PFSK-1 (cell line): ENCODE data around the gene INPP4B.

Experiments used
- FOXP2 ChIP-seq: optimal IDR thresholded peaks from 2 replicates; pipeline ENCODE3; 2011; ENCODE audit warnings: borderline replicate concordance, control low read depth, inconsistent platforms; ENCODE audit not compliant: insufficient read depth; ENCODE audit errors: extremely low read length, extremely low read depth
- POLR2AphosphoS5 ChIP-seq: IDR thresholded peaks from 2 replicates; pipeline ENCODE4 v1.6.1; 2012; ENCODE audit warnings: low read depth, mild to moderate bottlenecking, control low read depth, low read length, moderate library complexity
- REST ChIP-seq, 2 experiments: IDR thresholded peaks; 2 replicates each; pipeline versions ENCODE4 v1.6.1 to v1.8.0; 2011 to 2012; ENCODE audit warnings: low read depth in 2 of 2, low read length in 2 of 2, control low read depth in 1 of 2, inconsistent platforms in 1 of 2, mild to moderate bottlenecking in 1 of 2, moderate library complexity in 1 of 2; ENCODE audit not compliant: insufficient read depth in 1 of 2
- SIN3A ChIP-seq: IDR thresholded peaks from 2 replicates; pipeline ENCODE4 v1.6.1; 2012; ENCODE audit warnings: mild to moderate bottlenecking, low read length, moderate library complexity, borderline replicate concordance; ENCODE audit not compliant: insufficient read depth
- TAF1 ChIP-seq: IDR thresholded peaks from 2 replicates; pipeline ENCODE4 v1.6.1; 2012; ENCODE audit warnings: low read length, control low read depth, borderline replicate concordance; ENCODE audit not compliant: insufficient read depth

GRCh38 chr4:142030010-142030409 is 816.1 kb downstream of the INPP4B start:
- TF ChIP-seq TAF1: no peak
- TF ChIP-seq POLR2AphosphoS5: no peak
- TF ChIP-seq SIN3A: no peak
- TF ChIP-seq REST (IDR thresholded peaks at IDR 0.05; ENCODE audit: insufficient read depth in 1 of 2, low read depth in 2 of 2, low read length in 2 of 2): no peak
- no peak for TF ChIP-seq FOXP2
